ENCODE results near the gene SLC28A1.

DNA sequence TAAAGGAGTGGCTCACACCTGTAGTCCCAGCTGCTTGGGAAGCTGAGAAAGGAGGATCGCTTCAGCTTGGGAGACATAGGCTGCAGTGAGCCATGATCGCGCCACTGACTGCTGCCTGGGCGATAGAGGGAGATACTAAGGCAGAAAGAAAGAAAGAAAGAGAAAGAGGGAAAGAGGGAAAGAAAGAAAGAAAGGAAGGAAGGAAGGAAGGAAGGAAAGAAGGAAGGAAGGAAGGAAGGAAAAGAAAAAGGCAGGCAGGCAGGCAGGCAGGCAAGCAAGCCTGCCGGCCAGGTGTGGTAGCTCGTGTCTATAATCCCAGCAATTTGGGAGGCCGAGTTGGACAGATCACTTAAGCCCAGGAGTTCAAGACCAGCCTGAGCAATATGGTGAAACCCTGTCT lies 15.3 kb downstream of the SLC28A1 start:
- TF ChIP-seq RAD21 (IDR thresholded peaks at IDR 0.05; ENCODE audit: low read length) (no peak), MAZ (IDR thresholded peaks at IDR 0.05; ENCODE audit: borderline replicate concordance, low read depth, low read length) (no peak), SMC3 (IDR thresholded peaks at IDR 0.05; ENCODE audit: low read depth, low read length) (no peak), POLR2A (IDR thresholded peaks at IDR 0.05; ENCODE audit: low read depth, low read length) (no peak), BHLHE40 (IDR thresholded peaks at IDR 0.05; ENCODE audit: low read depth, low read length) (no peak), RCOR1 (IDR thresholded peaks at IDR 0.05; ENCODE audit: insufficient replicate concordance, low read length) (no peak), RFX5 (IDR thresholded peaks at IDR 0.05; ENCODE audit: low read depth, low read length) (no peak), MAFK (IDR thresholded peaks at IDR 0.05; ENCODE audit: low read depth, low read length) (no peak), CEBPB (IDR thresholded peaks at IDR 0.05; ENCODE audit: low read depth, low read length) (no peak), MXI1 (IDR thresholded peaks at IDR 0.05; ENCODE audit: borderline replicate concordance, low read depth, low read length) (no peak), FOS (IDR thresholded peaks at IDR 0.05; ENCODE audit: low read depth, low read length) (no peak)
- TF ChIP-seq, protein P1, sequence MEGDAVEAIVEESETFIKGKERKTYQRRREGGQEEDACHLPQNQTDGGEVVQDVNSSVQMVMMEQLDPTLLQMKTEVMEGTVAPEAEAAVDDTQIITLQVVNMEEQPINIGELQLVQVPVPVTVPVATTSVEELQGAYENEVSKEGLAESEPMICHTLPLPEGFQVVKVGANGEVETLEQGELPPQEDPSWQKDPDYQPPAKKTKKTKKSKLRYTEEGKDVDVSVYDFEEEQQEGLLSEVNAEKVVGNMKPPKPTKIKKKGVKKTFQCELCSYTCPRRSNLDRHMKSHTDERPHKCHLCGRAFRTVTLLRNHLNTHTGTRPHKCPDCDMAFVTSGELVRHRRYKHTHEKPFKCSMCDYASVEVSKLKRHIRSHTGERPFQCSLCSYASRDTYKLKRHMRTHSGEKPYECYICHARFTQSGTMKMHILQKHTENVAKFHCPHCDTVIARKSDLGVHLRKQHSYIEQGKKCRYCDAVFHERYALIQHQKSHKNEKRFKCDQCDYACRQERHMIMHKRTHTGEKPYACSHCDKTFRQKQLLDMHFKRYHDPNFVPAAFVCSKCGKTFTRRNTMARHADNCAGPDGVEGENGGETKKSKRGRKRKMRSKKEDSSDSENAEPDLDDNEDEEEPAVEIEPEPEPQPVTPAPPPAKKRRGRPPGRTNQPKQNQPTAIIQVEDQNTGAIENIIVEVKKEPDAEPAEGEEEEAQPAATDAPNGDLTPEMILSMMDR (conservative IDR thresholded peaks at IDR 0.05; ENCODE audit: low read depth, low read length), result no peak
